ENCODE measurements around the gene NDUFA8.

Gene NDUFA8

DNA sequence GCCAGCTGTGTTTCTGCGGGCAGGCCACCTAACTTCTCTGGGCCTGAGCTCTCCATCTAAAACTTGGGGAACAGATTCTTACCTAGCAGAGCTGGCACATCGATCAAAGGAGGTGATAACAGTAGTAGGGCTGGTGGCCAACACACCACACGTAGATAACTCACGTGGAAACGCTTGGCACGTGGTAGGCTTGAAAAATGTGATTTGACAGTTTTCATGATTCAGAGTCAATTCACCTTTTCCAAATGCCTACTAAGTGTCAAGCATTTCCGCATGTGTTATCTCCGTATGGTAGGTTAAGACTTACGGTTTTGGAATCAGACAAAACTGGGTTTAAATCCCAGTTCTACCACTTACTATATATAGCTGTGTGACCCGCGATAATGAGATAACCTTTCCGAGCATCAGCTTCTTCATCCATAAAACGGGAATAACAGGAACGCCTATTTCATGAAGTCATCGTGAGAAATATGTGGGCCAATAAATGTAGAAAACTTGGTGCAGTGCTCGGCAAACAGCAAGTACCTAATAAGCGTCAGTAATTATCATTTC is 25.5 kb downstream of the NDUFA8 start:
- no peak for DNase-seq

DNA sequence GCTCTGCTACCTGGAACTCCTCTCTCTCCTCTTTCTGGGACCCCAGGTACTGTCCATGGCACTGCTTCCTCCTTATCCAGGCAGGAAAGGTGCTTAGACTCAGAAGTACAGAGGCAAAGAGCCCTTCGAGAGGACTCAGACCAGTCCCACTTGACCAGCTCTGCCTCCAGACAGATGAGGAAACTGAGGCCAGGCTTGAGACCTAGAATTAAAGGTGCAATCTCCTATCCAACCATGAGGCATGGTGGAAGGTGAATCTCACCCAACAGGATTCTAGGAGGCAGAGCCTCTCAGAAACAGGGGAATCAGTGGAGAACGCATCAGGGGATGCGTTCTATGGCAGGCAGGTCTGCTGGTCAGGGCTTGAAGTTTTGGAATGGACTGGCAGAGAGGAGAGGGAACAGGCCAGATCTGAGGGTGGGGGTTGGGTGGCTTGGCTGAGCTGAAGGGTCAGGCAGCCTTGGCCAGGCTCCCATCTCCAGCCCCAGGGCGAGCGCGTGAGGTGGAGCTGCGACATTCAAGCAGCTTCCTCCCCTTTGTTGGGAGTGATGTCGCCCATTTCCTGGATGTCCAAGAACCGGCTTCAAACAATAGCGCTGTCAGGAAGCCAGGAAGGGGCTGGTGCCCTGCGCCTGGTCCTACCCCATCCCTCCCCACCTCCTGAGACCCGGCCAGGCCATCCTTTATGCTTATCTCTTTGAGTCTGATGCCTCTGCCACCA is 26.2 kb downstream of the NDUFA8 start:
- DNase-seq = no peak

DNA sequence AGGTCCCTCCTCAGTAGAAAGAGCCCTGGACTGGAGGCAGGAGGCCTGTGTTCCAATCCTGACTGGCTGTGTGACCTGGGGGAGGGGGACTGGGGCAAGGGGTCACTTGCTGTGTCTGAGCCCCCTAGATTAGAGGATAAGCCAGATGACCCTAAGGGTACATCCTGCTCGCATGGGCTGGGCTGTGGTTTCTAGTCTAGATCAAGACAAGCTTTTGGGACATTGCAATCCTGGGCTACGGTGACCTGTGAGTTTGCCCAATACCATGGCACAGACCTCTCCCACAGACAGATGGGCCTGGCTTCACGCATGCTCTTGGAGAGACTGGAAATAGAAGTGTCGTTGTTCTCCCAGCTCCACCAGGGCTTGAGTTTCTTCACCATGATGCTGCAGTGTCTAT is 27.0 kb downstream of the NDUFA8 start:
- DNase-seq = no peak

DNA sequence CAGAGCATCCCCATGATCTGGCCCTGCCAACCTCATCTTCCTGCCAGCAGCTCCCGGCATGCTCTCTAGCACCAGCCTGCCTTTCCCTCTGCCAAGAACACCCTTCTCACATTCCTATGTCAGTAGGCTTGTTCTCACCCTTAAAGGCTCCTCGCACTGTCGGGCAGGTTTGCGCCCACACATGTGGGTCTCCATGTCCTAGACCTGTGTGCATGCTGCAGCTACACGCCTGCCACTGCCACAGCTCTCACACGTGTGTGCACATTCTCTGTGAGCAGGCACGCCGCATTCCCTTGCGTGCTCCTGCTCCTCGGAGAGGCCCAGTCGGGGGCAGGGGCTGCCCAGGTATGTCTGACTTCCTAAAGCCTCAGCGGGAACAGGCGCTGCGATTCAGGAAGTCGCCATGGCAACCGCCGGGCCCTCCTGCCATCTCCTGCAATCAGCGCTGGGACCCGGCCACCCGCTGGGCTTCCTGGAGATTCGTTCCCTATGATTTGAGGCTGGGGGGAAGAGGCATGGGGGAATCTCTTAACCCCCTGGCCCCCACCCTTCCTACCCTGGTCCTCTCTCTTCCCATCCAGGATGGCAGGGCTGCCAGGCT is 28.1 kb downstream of the NDUFA8 start:
- DNase-seq = no peak

DNA sequence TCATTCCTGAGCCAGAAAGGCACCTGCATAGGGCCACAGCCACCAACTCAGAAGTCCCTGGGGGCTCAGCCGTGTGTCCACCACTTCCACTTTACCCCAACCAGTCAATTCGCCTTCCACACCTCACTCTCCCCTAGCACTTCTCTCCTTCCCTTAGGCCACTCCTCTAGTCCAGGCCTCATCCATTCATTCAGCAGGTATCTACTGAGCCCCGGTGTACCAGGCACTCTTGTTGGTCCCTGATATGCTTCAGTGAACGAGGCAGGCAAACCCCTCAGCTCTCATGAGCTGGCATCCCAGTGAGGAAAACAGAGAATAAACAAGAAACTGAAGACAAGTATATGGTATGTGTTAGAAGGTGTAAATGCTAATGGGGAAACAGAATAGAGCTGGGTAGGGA is 28.7 kb downstream of the NDUFA8 start:
- no peak for DNase-seq

DNA sequence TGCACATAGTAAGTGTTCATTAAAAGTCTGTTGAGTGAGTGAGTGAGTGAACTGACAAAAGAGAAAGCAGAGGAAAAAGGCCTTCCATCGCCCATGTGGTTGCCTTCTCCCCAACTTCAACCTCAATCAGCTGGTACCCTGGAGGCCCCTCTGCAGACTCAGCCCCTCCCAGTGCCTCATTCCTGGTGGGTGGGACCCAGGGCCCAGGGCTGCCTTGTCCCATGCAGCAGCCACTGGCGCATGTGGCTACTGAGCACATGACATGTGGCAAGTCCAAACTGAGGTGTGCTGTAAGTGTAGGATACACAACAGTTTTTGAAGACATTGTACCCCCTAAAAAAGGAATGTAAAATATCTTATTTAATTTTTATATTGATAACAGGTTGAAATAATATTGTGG is 29.6 kb downstream of the NDUFA8 start:
- DNase-seq = no peak

DNA sequence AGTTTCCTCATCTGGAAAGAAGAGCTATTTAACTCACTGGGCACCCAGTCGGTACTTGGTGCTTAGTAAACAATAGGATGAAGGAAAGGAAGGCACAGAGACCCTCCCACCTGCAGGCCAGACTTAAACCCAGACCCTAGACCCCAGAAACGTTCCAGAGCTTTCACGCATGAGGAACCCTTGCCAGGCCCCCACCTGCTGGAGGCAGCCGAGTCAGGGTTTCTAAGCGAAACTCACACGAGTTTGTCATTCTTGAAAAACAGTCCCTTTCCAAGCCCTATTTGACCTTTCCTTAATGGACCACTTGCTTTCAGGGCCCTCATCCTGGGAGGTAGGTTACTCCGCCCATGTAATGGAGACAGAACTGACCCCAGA is 30.6 kb downstream of the NDUFA8 start:
- DNase-seq = no peak

DNA sequence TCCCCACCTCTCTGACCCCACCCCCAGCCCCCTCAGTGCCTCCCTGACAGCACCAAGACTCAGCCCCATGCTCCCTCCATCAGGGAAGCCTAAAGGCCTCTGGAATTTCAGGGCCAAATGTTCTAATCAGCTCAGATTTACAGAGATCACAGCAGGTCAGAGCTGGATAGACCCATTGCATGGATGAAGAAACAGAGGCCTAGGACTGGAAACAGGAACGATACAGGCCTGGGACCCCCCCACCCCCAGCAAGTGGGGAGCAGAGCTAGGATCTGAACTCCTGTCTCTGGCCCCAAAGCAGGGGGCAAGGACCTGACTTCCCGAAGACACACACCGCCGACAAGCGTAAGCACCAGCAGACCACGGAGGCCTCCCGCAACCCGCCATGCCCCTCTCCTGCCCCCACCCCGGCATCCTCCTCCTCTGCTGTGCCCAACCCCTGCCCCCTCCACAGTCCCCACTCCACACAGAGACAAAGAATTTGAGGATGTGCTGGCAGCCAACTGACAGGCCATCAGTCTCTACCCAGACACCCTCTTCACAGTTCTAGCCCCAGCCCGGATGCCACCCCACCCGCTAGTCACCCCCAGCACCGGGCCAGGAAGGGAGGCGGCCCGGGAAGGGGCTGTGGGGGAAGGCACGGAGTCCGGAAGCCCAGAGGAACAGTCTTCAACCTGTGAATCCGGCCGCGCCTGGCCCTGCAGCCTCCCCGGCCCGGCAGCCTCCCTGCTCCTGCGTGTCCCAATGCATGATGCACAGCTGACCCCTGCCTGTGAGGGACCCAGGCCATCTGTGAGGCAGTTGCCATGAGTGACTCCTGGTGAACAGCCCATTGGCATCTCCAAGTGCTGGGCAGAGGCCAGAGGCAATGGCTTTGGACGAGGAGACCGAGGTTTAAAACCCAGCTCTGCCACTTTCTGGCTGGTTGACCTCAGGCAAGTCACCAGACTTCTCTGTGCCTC is 31.3 kb downstream of the NDUFA8 start:
- DNase-seq = no peak

DNA sequence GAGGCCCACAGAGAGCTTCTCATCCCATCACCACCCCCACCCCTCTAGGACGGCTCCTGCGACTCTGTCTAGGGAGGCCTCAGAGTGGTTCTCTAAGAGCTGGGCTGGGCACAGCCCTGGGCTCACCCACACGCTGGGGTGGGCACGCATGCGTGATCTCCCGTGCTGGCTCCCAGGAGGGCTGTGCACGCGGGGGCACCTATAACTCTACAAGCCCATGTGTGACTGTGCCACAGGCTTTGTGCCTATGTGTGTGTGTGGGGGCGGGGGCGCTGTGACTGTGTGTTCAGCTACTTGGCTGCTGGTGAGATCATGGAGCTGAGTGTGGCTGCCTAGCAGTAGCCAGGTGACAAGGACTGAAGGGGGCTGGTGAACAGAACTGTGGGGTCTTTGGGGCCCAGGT is 32.2 kb downstream of the NDUFA8 start:
- DNase-seq = no peak

DNA sequence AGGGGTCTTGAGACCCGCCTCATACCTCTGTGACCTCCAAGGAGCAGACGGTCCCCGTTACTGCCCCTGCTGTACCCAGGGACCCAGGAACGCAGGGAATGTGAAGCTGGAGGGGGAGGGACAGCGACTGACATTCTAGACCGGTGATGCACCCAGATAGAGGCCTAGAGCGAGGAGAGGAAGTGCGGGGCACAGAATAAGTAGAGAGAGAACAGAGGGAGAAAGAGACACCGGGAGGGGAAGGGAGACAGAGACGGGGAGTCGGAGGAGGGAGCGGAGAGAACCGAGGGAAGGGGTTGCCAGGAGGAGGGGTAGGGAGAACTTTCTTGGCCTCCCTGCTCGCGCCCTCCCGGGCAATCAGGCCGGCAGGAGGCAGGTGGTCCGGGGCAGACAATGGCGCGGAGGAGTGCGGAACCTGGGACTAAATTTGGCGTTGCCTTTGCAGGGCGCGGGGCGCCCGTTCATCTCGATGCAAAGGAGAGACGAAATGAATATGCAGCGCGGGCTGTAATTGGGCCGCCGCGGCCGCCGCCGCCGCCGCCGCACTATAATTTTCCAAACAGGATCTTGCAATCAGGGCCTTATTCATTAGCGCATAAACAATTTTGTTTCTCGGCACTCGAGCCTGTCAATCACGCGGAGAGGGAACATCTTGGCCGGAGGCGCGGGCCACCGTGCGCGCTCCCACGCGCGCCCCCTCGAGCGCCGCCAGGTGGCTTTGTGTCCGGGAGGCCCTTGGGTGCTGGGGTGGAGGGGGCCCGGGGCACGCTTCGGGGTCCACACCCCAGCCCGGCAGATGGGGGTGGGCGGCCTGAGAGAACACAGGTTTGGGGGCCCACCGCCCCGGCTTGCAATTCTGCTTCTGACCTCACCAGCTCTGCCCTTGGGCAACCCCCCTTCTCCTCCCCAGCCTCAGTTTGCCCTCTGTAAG is 33.0 kb downstream of the NDUFA8 start:
- DNase-seq = no peak

DNA sequence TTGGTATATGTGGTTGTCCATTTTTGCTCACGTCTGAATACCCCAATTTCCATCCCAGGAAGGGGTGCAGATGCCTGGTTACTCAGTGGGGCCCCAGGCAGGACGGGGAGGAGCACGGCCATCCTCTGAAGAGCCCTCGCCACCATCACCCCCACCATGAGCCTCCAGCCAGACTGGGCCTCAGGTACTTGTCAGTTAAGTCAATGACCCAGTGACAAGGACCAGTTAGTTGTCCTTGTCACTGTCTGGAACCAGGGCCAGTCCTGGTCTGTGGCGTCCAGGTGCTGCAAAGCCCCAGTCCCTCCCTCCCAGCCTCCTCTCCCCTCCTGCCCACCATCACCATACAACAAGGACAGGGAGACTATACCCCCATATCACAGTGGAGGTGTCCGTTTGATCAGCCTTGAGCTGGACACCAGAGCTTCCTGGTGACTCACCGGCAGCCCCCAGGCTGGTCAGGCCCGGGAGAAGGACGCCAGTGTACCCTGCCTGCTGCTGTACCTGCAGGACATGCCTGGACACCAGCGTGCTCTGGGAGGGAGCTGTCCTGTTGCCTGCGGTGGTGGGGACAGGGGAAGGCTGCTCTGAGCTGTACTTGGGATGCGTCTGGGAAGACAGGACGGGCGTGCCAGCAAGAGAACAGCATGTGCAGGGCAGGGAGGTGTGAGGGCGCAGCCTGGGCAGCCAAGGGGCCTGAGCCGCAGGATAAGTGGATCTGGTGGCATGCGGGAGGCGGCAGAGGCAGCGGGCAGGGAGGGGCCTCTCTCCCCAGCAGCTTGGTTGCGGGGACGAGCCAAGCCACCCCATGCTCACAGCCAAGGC is 33.9 kb downstream of the NDUFA8 start:
- no peak for DNase-seq

DNA sequence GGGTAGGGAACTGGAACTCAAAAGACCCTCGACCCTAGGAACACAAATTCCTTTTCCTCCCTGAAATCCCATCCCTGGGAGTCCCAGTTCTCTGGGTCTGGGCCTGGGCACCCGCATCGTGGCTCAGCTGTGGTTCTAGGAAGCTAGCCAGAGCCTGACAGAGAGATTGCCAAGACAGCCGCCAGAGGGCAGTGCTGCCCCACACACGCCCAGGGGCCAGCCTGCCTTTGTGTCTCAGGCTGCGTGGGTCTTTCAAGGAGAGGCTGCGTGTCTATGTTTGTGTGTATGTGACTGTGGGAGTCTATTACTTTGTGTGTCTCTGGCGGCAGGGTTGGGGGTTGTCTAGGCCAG is 34.4 kb downstream of the NDUFA8 start:
- DNase-seq = no peak

DNA sequence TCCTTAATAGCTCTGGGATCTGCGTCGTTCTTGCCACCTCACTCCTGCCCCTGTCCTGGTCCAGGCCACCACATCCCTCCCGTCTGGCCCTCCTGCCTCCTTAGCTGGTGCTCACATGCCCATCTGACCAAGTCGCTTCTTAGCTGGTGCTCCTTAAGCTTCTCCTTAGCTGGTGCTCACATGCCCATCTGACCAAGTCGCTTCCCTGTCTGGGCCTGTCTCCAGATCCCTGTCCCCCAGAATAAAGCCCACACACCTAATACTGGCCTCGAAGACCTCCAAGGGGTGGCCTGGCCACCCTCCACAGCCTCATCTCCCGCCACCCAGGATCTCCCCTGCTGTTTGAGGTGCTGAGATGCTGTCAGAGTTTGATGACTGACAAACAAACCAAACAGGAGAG is 35.1 kb downstream of the NDUFA8 start:
- no peak for DNase-seq

DNA sequence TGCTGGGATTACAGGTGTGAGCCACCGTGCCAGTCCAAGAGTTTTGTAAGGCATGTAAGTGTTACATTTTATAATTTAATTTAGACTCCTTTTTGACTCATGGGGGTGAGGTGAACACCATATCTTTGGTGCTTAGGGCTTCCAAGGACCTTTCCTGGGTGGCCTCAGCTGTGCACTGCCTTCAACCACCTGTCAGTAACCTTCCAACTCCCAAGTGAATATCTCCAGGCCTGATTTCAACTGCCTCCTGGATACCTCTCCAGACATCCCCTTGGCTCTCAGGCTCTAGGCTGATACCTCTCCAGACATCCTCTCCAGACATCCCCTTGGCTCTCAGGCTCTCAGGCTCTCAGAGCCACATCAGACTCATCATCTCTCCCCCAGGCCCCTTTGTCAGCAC is 35.5 kb downstream of the NDUFA8 start:
- no peak for DNase-seq

DNA sequence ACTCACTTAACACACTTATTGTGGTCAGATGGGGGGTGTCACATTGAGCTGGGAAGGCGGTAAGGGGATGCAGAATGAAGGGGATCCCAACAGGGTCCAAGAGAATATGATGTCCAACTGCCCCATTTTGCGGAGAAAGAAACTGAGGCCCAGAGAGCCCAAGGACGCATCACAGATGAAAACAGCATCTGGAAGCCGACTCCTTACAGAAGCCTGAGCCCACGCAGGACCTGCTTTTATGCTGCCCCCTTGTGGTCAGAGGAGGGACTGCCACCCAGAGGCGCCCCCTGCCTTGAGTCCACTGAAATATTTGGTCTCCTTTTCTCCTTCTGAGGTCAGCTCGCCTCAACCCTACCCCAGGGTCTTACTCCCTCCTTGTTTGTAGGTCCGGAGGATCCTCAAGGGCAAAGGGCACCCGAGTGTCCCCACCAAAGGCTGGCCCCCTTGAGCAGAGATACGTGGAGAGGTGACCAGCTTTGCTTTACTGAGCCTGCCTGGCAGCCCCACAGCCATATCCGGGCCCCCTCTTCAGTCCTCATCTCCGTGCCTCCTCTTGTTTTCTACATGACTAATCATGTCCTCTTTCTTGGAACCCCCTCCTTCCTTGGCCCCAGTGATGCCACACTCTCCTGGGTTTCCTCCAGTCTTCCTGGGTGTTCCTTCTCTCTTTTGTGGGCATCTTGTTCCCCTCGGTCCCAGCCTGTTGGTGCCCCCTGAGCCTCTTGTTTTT is 36.5 kb downstream of the NDUFA8 start:
- DNase-seq = peak; percentile 10

DNA sequence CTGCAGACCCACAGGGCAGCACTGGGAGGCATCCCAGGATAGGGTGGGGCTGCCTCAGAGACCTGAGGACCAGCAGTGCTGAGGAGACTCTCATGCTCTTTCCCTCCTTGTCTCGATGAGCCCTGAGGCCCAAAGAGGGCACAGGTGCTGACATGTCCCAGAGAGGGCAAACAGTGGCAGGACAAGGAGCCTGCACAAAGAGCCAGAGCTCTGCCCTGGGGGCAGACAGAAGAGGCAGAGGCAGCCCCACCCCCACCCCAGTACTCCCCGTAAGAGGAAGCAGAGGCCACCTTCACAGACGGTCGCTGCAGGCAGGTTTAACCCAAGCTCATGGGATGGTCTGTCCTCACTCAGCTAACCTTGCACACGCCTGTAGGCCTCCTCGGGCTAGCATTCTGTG is 37.1 kb downstream of the NDUFA8 start:
- DNase-seq = no peak

DNA sequence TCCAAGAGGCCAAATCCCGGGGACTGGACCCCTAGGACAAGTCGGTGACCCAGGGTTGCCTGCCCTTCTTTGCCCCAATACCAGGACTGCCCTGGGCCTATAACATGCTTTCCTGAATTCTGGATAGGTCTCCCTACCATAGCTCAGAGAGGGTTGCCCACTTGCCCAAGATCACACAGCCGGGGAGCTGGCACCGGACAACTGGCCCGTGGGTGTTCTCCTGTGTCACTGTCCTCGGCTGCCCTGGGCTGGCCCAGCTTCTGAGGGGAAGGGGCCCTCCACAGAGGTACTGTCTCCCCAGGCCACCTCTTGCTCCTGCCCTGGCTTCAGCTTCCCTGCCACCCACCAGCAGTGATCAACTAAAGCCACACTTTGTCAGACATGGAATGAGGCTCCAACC is 37.6 kb downstream of the NDUFA8 start:
- no peak for DNase-seq

DNA sequence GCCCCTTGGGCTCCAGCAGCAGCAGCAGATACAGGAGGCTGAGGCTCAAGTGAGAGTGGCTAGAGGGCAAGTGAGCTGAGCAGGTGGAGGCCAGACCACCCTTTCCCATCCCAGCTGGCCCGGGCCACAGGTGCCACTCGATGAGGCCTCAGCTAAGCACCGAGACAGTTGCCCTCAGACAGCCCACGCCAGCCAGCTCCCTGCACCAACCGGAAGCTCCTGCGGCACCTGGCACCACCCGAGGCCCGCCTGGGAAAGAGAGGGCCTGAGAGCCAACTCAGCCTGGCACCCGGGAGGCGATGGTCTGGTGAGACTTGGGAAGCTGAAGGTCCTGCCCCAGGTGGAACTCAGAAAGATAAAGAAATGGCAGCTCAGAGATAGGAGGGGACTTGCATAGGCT is 38.2 kb downstream of the NDUFA8 start:
- DNase-seq = no peak

DNA sequence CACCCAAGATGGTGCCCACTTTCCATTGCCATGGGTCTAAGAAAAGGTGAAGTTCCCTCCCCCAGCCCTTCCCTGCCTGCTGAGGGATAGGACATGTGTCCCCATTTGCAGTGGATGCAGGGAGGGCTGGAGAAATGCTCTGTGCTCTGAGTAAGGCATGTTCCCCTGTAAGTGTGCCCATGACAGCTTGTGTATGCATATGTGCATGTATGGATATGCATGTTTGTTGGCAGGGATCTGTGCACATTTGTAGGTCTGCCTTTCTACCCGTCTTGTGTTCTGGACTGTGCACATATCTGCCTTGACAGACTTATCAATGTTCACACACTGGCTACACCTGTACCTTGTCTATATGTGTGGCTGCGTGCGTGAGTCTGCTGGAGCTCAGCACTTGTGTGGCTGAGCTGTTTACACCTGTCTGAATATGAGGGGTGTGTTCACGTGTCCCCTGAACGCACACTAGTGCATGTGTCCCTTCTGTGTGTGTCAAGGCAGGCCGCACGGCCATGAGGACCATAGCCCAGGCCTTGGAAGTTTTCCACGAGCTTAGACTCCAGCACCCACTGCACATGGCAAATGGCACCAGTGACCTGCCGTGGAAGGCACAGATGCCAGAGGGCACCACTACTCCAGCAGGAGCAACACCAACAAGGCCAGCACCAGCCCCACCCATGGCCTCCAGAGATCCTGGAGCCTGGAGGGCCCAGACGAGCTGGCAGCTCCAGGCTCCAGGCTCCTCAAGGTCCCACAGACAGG is 39.1 kb downstream of the NDUFA8 start:
- DNase-seq = no peak

DNA sequence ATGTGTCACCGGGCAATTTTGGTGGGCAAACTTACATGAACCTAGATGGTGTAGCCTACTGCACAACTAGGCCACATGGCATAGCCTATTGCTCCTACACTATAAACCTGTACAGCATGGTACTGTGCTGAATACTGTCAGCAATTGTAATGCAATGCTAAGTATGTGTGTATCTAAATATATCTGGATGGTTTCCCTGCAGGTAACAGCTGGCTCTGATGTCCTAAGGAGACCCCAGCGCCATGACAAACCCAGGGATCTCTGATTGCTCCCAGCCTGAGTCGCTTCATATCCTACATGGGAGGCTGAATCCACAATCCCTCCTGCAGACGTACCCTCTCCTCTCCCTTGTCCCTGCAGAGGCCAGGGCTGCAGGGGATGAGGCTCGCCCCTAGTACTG is 39.9 kb downstream of the NDUFA8 start:
- no peak for DNase-seq

Data from NCI-H1417 treated with DMSO at 0.1 percent for 48 hours (cell line).